ENCODE results near the gene ITGA1. TPM values are rescaled to one million over a fixed set of nuclear protein-coding genes. Genes with fewer than 3 reads are reported as not detected.
"Not testable (repeated sequence)": the region's sequence is repeated elsewhere in the genome, so short reads cannot be mapped to it uniquely, and the experiment has no call there.

Gene ITGA1
- total RNA-seq, 1 donor, result 31.8 TPM

DNA sequence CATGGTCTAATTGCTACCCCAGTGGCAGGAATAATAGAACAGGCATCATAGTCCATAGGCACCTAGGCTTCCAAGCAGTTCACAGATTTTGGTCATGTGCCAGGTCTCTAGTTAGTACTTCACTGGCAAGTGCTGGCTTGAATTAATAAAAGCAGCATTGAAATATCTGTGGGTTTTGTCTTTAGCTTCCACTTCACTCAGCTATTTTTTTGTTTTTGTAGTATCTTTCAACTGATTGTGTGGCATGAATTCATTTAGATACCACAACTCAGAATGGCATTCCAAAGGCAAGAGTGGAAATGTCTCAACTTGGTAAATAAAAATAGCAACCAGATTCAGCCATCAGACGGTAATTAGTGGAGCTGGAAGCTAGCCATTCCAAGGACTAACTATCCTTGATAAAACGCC, 173.6 kb downstream of the ITGA1 start:
- H2AFZ ChIP-seq (ENCODE audit: low read length), result no peak overlapping the region
- DNase-seq (ENCODE audit: insufficient read length, low spot score, missing footprints), result no peak
- H3K4me1 ChIP-seq (ENCODE audit: insufficient read depth, low read length), result no peaks in the 10 kb centered on the region
- no peak overlapping the region for H3K27ac ChIP-seq (ENCODE audit: low read depth, low read length)
- TF ChIP-seq, protein P1, sequence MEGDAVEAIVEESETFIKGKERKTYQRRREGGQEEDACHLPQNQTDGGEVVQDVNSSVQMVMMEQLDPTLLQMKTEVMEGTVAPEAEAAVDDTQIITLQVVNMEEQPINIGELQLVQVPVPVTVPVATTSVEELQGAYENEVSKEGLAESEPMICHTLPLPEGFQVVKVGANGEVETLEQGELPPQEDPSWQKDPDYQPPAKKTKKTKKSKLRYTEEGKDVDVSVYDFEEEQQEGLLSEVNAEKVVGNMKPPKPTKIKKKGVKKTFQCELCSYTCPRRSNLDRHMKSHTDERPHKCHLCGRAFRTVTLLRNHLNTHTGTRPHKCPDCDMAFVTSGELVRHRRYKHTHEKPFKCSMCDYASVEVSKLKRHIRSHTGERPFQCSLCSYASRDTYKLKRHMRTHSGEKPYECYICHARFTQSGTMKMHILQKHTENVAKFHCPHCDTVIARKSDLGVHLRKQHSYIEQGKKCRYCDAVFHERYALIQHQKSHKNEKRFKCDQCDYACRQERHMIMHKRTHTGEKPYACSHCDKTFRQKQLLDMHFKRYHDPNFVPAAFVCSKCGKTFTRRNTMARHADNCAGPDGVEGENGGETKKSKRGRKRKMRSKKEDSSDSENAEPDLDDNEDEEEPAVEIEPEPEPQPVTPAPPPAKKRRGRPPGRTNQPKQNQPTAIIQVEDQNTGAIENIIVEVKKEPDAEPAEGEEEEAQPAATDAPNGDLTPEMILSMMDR (IDR thresholded peaks at IDR 0.05; ENCODE audit: extremely low read depth, low read depth, low read length), result no peak
- H3K4me2 ChIP-seq (ENCODE audit: insufficient read depth, low read length), result no peak overlapping the region
- H3K36me3 ChIP-seq (ENCODE audit: insufficient read depth, low read length), result no peaks in the 10 kb centered on the region
- H3K27me3 ChIP-seq (ENCODE audit: insufficient read depth, low read length), result no peaks in the 10 kb centered on the region
- no peaks in the 10 kb centered on the region for H3K9me3 ChIP-seq (ENCODE audit: low read depth, low read length)
- no peaks in the 10 kb centered on the region for H4K20me1 ChIP-seq (ENCODE audit: insufficient read depth, low read length)
- H3K79me2 ChIP-seq (ENCODE audit: insufficient read depth, low read length), result no peaks in the 10 kb centered on the region
- H3K4me3 ChIP-seq (ENCODE audit: insufficient read depth, low read length), result no peak overlapping the region

GRCh38 chr5:52963636-52964035, 175.9 kb downstream of the ITGA1 start:
- no peaks in the 10 kb centered on the region for H3K79me2 ChIP-seq (ENCODE audit: insufficient read depth, low read length)
- no peaks in the 10 kb centered on the region for H4K20me1 ChIP-seq (ENCODE audit: insufficient read depth, low read length)
- H3K4me1 ChIP-seq (ENCODE audit: insufficient read depth, low read length), result no peaks in the 10 kb centered on the region
- H3K4me2 ChIP-seq (ENCODE audit: insufficient read depth, low read length), result no peak overlapping the region
- H3K27ac ChIP-seq (ENCODE audit: low read depth, low read length), result no peak overlapping the region
- H3K36me3 ChIP-seq (ENCODE audit: insufficient read depth, low read length), result no peaks in the 10 kb centered on the region
- TF ChIP-seq, protein P1 (IDR thresholded peaks at IDR 0.05; ENCODE audit: extremely low read depth, low read depth, low read length), result no peak
- H3K4me3 ChIP-seq (ENCODE audit: insufficient read depth, low read length), result no peak overlapping the region
- no peak for DNase-seq (ENCODE audit: insufficient read length, low spot score, missing footprints)
- no peaks in the 10 kb centered on the region for H3K27me3 ChIP-seq (ENCODE audit: insufficient read depth, low read length)
- no peak overlapping the region for H2AFZ ChIP-seq (ENCODE audit: low read length)
- no peaks in the 10 kb centered on the region for H3K9me3 ChIP-seq (ENCODE audit: low read depth, low read length)

DNA sequence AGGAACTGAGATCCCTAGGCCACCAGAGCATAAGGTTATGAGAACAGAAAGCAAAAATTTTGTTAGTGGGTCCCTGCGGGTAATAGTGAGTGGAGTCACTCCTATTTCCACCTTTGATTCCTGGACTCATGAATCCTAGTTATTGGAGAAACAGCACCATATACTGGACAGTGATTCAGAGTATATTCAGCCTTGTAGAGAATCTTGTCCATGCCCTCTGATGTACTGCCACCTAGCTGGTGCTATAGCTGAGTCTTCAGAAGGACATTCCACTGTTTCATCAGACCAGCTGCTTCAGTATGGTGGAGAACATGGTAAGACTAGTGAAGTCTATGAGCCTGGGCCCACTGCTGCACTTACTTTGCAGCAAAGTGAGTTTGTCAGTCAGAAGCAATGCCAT, 176.4 kb downstream of the ITGA1 start:
- H3K79me2 ChIP-seq (ENCODE audit: insufficient read depth, low read length), result no peaks in the 10 kb centered on the region
- H4K20me1 ChIP-seq (ENCODE audit: insufficient read depth, low read length), result no peaks in the 10 kb centered on the region
- H3K9me3 ChIP-seq (ENCODE audit: low read depth, low read length), result no peaks in the 10 kb centered on the region
- no peaks in the 10 kb centered on the region for H3K27me3 ChIP-seq (ENCODE audit: insufficient read depth, low read length)
- H3K36me3 ChIP-seq (ENCODE audit: insufficient read depth, low read length), result no peaks in the 10 kb centered on the region
- TF ChIP-seq, protein P1 (IDR thresholded peaks at IDR 0.05; ENCODE audit: extremely low read depth, low read depth, low read length), result peak; percentile 15
- H3K4me3 ChIP-seq (ENCODE audit: insufficient read depth, low read length), result no peak overlapping the region
- H3K27ac ChIP-seq (ENCODE audit: low read depth, low read length), result no peak overlapping the region
- no peak for DNase-seq (ENCODE audit: insufficient read length, low spot score, missing footprints)
- peak overlapping the region; percentile 39 for H2AFZ ChIP-seq (ENCODE audit: low read length)
- no peaks in the 10 kb centered on the region for H3K4me1 ChIP-seq (ENCODE audit: insufficient read depth, low read length)
- no peak overlapping the region for H3K4me2 ChIP-seq (ENCODE audit: insufficient read depth, low read length)

DNA sequence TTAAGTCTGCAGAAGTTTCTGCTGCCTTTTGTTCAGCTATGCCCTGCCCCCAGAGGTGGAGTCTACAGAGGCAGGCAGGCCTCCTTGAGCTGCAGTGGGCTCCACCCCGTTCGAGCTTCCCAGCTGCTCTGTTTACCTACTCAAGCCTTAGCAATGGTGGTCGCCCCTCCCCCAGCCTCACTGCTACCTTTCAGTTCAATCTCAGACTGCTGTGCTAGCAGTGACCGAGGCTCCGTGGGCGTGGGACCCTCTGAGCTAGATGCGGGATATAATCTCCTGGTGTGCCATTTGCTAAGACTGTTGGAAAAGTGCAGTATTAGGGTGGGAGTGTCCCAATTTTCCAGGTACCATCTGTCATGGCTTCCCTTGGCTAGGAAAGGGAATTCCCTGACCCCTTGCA, 188.4 kb downstream of the ITGA1 start:
- H4K20me1 ChIP-seq (ENCODE audit: insufficient read depth, low read length); H3K27ac ChIP-seq (ENCODE audit: low read depth, low read length); H3K79me2 ChIP-seq (ENCODE audit: insufficient read depth, low read length); H3K4me3 ChIP-seq (ENCODE audit: insufficient read depth, low read length); H3K4me1 ChIP-seq (ENCODE audit: insufficient read depth, low read length); H2AFZ ChIP-seq (ENCODE audit: low read length); H3K9me3 ChIP-seq (ENCODE audit: low read depth, low read length); H3K4me2 ChIP-seq (ENCODE audit: insufficient read depth, low read length); DNase-seq (ENCODE audit: insufficient read length, low spot score, missing footprints); H3K36me3 ChIP-seq (ENCODE audit: insufficient read depth, low read length); H3K27me3 ChIP-seq (ENCODE audit: insufficient read depth, low read length): not testable (repeated sequence)

All from osteoblast (primary cell).